Ascending aorta (tissue), 2 donors: ENCODE data around the gene FASTK. TPM values are rescaled to one million over a fixed set of nuclear protein-coding genes. Genes with fewer than 3 reads are reported as not detected.

Source experiments
- DNase-seq, 2 donors: peaks; one replicate each; pipeline ENCODE4 v3.0.0-alpha.2; 2019; ENCODE audit warnings: low spot score in 2 of 2
- H3K27ac ChIP-seq, 2 donors: fragments of 200-600 bp; sonication (generic); one replicate each; pipeline ENCODE4 v1.5.1; 2016 to 2017; ENCODE audit warnings: mild to moderate bottlenecking in 1 of 2
- H3K27me3 ChIP-seq: fragments of 200-600 bp; sonication (generic); one replicate; pipeline ENCODE4 v1.5.1; 2017
- H3K36me3 ChIP-seq, 2 donors: fragments of 200-600 bp; sonication (generic); one replicate each; pipeline ENCODE4 v1.5.1; 2016
- H3K4me1 ChIP-seq, 2 donors: fragments of 200-600 bp; sonication (generic); one replicate each; pipeline ENCODE4 v1.5.1; 2016 to 2017; ENCODE audit warnings: mild to moderate bottlenecking in 1 of 2
- H3K4me3 ChIP-seq, 2 donors: fragments of 200-600 bp; sonication (generic); one replicate each; pipeline ENCODE4 v1.5.1; 2016 to 2017; ENCODE audit warnings: mild to moderate bottlenecking in 1 of 2
- H3K9me3 ChIP-seq, 2 donors: fragments of 200-600 bp; sonication (generic); one replicate each; pipeline ENCODE4 v1.5.1; 2016
- intact Hi-C: fragments of 100-400 bp; cut with DNase I; formaldehyde crosslinking; loops from one replicate; pipeline ENCODE4 v1.15.1; 2023
- total RNA-seq: library from RNA; depleted of rRNA; stranded (reverse); fragments of >200 nt; gene quantifications from one replicate; pipeline ENCODE4 v1.1.0, GENCODE V29; 2016
- TF ChIP-seq, protein P1 (sequence below), 3 experiments: fragments of 200-600 bp in 2 of 3; fragments of 450-650 bp in 1 of 3; sonication (generic) in 2 of 3; IDR thresholded peaks; one replicate each; pipeline ENCODE4 v1.5.1; 2016 to 2019; ENCODE audit warnings: antibody characterized with exemption in 3 of 3, mild to moderate bottlenecking in 1 of 3, moderate library complexity in 1 of 3

The FASTK gene
- total RNA-seq, 1 donor from 2014 or later = 121 TPM

- DNase-seq = no peak
- Histone ChIP-seq H3K27ac (no peak overlapping the region), H3K27me3 (no peaks in the 10 kb centered on the region), H3K36me3 (peaks cover 34 to 49% of the 10 kb centered on the region in 2 donors), H3K4me3 (no peak overlapping the region), H3K9me3 (no peaks in the 10 kb centered on the region), H3K4me1 (peaks cover 0 to 2% of the 10 kb centered on the region in 2 donors)
- TF ChIP-seq, protein P1, sequence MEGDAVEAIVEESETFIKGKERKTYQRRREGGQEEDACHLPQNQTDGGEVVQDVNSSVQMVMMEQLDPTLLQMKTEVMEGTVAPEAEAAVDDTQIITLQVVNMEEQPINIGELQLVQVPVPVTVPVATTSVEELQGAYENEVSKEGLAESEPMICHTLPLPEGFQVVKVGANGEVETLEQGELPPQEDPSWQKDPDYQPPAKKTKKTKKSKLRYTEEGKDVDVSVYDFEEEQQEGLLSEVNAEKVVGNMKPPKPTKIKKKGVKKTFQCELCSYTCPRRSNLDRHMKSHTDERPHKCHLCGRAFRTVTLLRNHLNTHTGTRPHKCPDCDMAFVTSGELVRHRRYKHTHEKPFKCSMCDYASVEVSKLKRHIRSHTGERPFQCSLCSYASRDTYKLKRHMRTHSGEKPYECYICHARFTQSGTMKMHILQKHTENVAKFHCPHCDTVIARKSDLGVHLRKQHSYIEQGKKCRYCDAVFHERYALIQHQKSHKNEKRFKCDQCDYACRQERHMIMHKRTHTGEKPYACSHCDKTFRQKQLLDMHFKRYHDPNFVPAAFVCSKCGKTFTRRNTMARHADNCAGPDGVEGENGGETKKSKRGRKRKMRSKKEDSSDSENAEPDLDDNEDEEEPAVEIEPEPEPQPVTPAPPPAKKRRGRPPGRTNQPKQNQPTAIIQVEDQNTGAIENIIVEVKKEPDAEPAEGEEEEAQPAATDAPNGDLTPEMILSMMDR (IDR thresholded peaks at IDR 0.05) = no peak
- intact Hi-C loops = no loop called here
These were observed 36.2 kb upstream of the FASTK start for GRCh38 chr7:151116603-151117440.

DNA sequence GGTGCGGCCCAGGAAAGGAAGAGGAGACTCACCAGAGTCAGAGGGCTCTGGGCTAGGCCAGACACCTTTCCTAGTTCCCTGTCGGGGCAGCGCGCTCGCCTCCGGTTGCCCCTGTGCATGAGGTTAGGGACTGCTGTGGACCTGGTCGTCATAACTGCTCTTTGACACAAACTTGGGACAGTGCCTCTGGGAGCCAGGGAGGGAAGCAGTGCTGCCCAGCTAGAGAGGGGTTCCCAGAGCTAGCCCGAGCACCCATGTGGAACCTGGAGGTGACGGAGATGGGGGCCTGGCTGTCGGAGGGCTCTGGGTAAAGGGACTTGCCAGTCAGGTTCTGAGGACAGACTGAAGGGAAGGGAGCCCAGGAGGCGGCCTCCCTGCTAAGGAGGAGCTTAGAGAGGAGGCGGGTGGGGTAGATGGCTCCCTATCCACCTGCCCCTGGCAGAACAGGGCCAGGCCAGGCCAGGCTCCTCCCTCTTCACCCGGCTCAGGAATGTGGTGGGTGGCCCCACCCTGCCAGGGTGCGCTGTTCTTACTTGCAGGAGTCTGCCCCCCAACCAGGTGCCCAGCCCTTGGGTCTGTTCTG, 35.3 kb upstream of the FASTK start:
- peak overlapping the region in 1 of 2 donors; percentile 41 for H3K4me3 ChIP-seq
- intact Hi-C loops = no loop called here

GRCh38 chr7:151115121-151115835, 34.7 kb upstream of the FASTK start:
- H3K9me3 ChIP-seq = no peaks in the 10 kb centered on the region
- peaks cover 24 to 34% of the 10 kb centered on the region in 2 donors for H3K36me3 ChIP-seq
- intact Hi-C loops = no loop called here
- DNase-seq = no peak
- no peak overlapping the region for H3K27ac ChIP-seq
- no peaks in the 10 kb centered on the region for H3K27me3 ChIP-seq
- TF ChIP-seq, protein P1 (IDR thresholded peaks at IDR 0.05) = no peak
- H3K4me1 ChIP-seq = peaks cover 0 to 2% of the 10 kb centered on the region in 2 donors
- peak overlapping the region in 1 of 2 donors; percentile 41 for H3K4me3 ChIP-seq

More for the DNA sequence above, 35.3 kb upstream of the FASTK start:
- H3K36me3 ChIP-seq = peaks cover 29 to 40% of the 10 kb centered on the region in 2 donors
- DNase-seq = no peak
- H3K4me1 ChIP-seq = peaks cover 0 to 2% of the 10 kb centered on the region in 2 donors
- no peaks in the 10 kb centered on the region for H3K9me3 ChIP-seq
- TF ChIP-seq, protein P1 (IDR thresholded peaks at IDR 0.05) = no peak
- no peak overlapping the region for H3K27ac ChIP-seq
- no peaks in the 10 kb centered on the region for H3K27me3 ChIP-seq

GRCh38 chr7:151114151-151115090, 33.8 kb upstream of the FASTK start:
- TF ChIP-seq, protein P1 (IDR thresholded peaks at IDR 0.05) = no peak
- no peak for DNase-seq

More at GRCh38 chr7:151114151-151115090, 33.8 kb upstream of the FASTK start:
- H3K9me3 ChIP-seq = no peaks in the 10 kb centered on the region
- no peaks in the 10 kb centered on the region for H3K27me3 ChIP-seq
- H3K27ac ChIP-seq = no peak overlapping the region
- peak overlapping the region in 1 of 2 donors; percentile 41 for H3K4me3 ChIP-seq
- peaks cover 16 to 25% of the 10 kb centered on the region in 2 donors for H3K36me3 ChIP-seq
- H3K4me1 ChIP-seq = peaks cover 0 to 2% of the 10 kb centered on the region in 2 donors
- intact Hi-C loops = loop anchor here (5.0 kb wide), 1 partner anchor 102 kb away; no protein-coding TSS in a partner anchor
